SK-N-SH (cell line): Measurements from ENCODE around the gene FRMPD4. TPM values are rescaled to one million over a fixed set of nuclear protein-coding genes. Genes with fewer than 3 reads are reported as not detected.

Experiments
- CTCF ChIA-PET: fragments of 300-600, 350-600 bp; formaldehyde crosslinking; extraction: SDS; loops from one replicate; lab custom pipeline; 2021; lab: Yijun Ruan, JAX
- POLR2A ChIA-PET: fragments of 350-600 bp; sonication (Branson Sonifier 250); formaldehyde crosslinking; extraction: SDS; loops from one replicate; lab custom pipeline; 2020; ENCODE audit warnings: antibody characterized with exemption, inconsistent platforms; lab: Yijun Ruan, JAX
- DNase-seq: peaks from one replicate; pipeline ENCODE4 v3.0.0; 2012
- H2AFZ ChIP-seq: fragments of 200-600 bp; sonication (generic); 2 replicates; pipeline ENCODE4 v1.8.1; 2016; ENCODE audit warnings: antibody characterized with exemption, mild to moderate bottlenecking, low read depth
- H3F3A ChIP-seq: fragments of 200-600 bp; sonication (generic); replicated peaks from 2 replicates; pipeline ENCODE3; 2016; ENCODE audit warnings: antibody characterized with exemption, mild to moderate bottlenecking; ENCODE audit not compliant: insufficient read depth
- H3K27ac ChIP-seq, 2 experiments: fragments of 200-500 bp in 1 of 2; fragments of 200-600 bp in 1 of 2; sonication (Bioruptor generic) in 1 of 2; sonication (generic), shearing (Covaris generic) in 1 of 2; 2 replicates each; pipeline versions ENCODE4 v1.5.1 to v1.6.1; 2014 to 2016; ENCODE audit warnings: low read depth in 2 of 2, inconsistent platforms in 1 of 2, low read length in 1 of 2, mild to moderate bottlenecking in 1 of 2, mixed read lengths in 1 of 2
- H3K27me3 ChIP-seq: fragments of 200-600 bp; sonication (generic), shearing (Covaris generic); 2 replicates; pipeline ENCODE4 v1.6.1; 2016; ENCODE audit warnings: mixed run types; ENCODE audit not compliant: insufficient read depth
- H3K36me3 ChIP-seq, 2 experiments: fragments of 200-500 bp in 1 of 2; fragments of 200-600 bp in 1 of 2; sonication (Bioruptor generic) in 1 of 2; sonication (generic) in 1 of 2; replicated peaks in 1 of 2; 2 replicates each; pipeline versions ENCODE3 to v1.5.1; 2014 to 2016; ENCODE audit warnings: low read length in 1 of 2, mild to moderate bottlenecking in 1 of 2; ENCODE audit not compliant: insufficient read depth in 2 of 2, control insufficient read depth in 1 of 2
- H3K4me1 ChIP-seq, 2 experiments: fragments of 200-500 bp in 1 of 2; fragments of 200-600 bp in 1 of 2; sonication (Bioruptor generic) in 1 of 2; sonication (generic), shearing (Covaris generic) in 1 of 2; 2 replicates each; pipeline versions ENCODE4 v1.5.1 to v1.6.1; 2014 to 2016; ENCODE audit warnings: low read depth in 1 of 2, low read length in 1 of 2, mixed run types in 1 of 2; ENCODE audit not compliant: insufficient read depth in 2 of 2, control insufficient read depth in 1 of 2
- H3K4me2 ChIP-seq: fragments of 200-600 bp; sonication (generic), shearing (Covaris generic); 2 replicates; pipeline ENCODE4 v1.6.1; 2017; ENCODE audit warnings: mixed run types
- H3K4me3 ChIP-seq, 2 experiments: fragments of 200-500 bp in 1 of 2; fragments of 200-600 bp in 1 of 2; sonication (Bioruptor generic) in 1 of 2; sonication (generic), shearing (Covaris generic) in 1 of 2; 2 replicates each; pipeline versions ENCODE4 v1.5.1 to v1.8.1; 2014 to 2016; ENCODE audit warnings: low read depth in 2 of 2, inconsistent platforms in 1 of 2, low read length in 1 of 2, mild to moderate bottlenecking in 1 of 2, mixed read lengths in 1 of 2, moderate library complexity in 1 of 2
- H3K79me2 ChIP-seq: fragments of 200-600 bp; sonication (generic); 2 replicates; pipeline ENCODE4 v1.8.1; 2017; ENCODE audit warnings: mild to moderate bottlenecking; ENCODE audit not compliant: insufficient read depth
- H3K9ac ChIP-seq: fragments of 200-600 bp; sonication (generic); 2 replicates; pipeline ENCODE4 v1.6.1; 2017; ENCODE audit warnings: mixed run types
- H3K9me2 ChIP-seq: fragments of 200-600 bp; sonication (generic); 2 replicates; pipeline ENCODE4 v1.6.1; 2017; ENCODE audit warnings: mixed run types
- H3K9me3 ChIP-seq: fragments of 200-600 bp; sonication (generic); 2 replicates; pipeline ENCODE4 v1.6.1; 2017; ENCODE audit warnings: mixed run types, mild to moderate bottlenecking, moderate library complexity
- H4K20me1 ChIP-seq: fragments of 200-600 bp; sonication (generic); 2 replicates; pipeline ENCODE4 v1.6.1; 2017; ENCODE audit warnings: mild to moderate bottlenecking, mixed run types; ENCODE audit not compliant: insufficient read depth
- CHD2 ChIP-seq: fragments of 150-350 bp; IDR thresholded peaks from 2 replicates; pipeline ENCODE4 v1.6.1; 2018; ENCODE audit warnings: low read length; ENCODE audit not compliant: partially characterized antibody
- EZH2phosphoT487 ChIP-seq: fragments of 200-600 bp; sonication (generic); IDR thresholded peaks from 2 replicates; pipeline ENCODE4 v1.6.1; 2017; ENCODE audit warnings: low read depth, mixed run types, mild to moderate bottlenecking, antibody characterized with exemption, moderate library complexity, borderline replicate concordance
- FOXJ3 ChIP-seq: sonication (generic); formaldehyde crosslinking; IDR thresholded peaks from 2 replicates; pipeline ENCODE4 v1.5.1; 2020; ENCODE audit warnings: mild to moderate bottlenecking, missing genetic modification reagents
- FOXM1 ChIP-seq: IDR thresholded peaks from 2 replicates; pipeline ENCODE4 v1.4.0; 2012; ENCODE audit warnings: low read depth, mild to moderate bottlenecking
- GABPA ChIP-seq: IDR thresholded peaks from 2 replicates; pipeline ENCODE4 v1.4.0; 2012; ENCODE audit warnings: low read depth, mild to moderate bottlenecking
- JUND ChIP-seq: IDR thresholded peaks from 2 replicates; pipeline ENCODE4 v1.4.0; 2012
- NFIC ChIP-seq: IDR thresholded peaks from 2 replicates; pipeline ENCODE4 v1.4.0; 2012; ENCODE audit warnings: borderline replicate concordance
- RAD21 ChIP-seq: IDR thresholded peaks from 2 replicates; pipeline ENCODE4 v1.6.1; 2012; ENCODE audit warnings: mild to moderate bottlenecking, low read length
- RCOR1 ChIP-seq: fragments of 150-350 bp; IDR thresholded peaks from 2 replicates; pipeline ENCODE4 v1.6.1; 2017; ENCODE audit warnings: antibody characterized with exemption, low read length
- SIN3A ChIP-seq: IDR thresholded peaks from 2 replicates; pipeline ENCODE4 v1.6.1; 2012; ENCODE audit warnings: low read depth, mild to moderate bottlenecking, low read length, moderate library complexity, borderline replicate concordance
- TCF12 ChIP-seq: IDR thresholded peaks from 2 replicates; pipeline ENCODE4 v1.4.0; 2012
- YY1 ChIP-seq: IDR thresholded peaks from 2 replicates; pipeline ENCODE4 v1.4.0; 2012; ENCODE audit warnings: low read depth, mild to moderate bottlenecking
- WGBS: methylation state at CpG from one replicate; pipeline ENCODE4 v1.1.6; 2017; ENCODE audit warnings: low lambda C conversion rate; 5-methylcytosine and 5-hydroxymethylcytosine counted together
- polyA plus RNA-seq, 3 experiments: library from polyadenylated mRNA; depleted of rRNA; stranded (reverse); fragments of >200 nt; gene quantifications; 2 replicates each; pipeline ENCODE4 v1.2.3, GENCODE V29; 2012
- TF ChIP-seq, protein P1 (sequence below): IDR thresholded peaks from 2 replicates; pipeline ENCODE4; 2012
- TF ChIP-seq, protein P2 (sequence below): IDR thresholded peaks from 2 replicates; pipeline ENCODE4 v1.4.0; 2012; ENCODE audit warnings: low read depth, borderline replicate concordance
- TF ChIP-seq, protein P3 (sequence below): IDR thresholded peaks from 2 replicates; pipeline ENCODE4 v1.6.1; 2012; ENCODE audit warnings: mild to moderate bottlenecking, low read depth, low read length, moderate library complexity
- TF ChIP-seq, protein P4 (sequence below): fragments of 150-350 bp; IDR thresholded peaks from 2 replicates; pipeline ENCODE4 v1.6.1; 2017; ENCODE audit warnings: antibody characterized with exemption, low read length, low read depth, borderline replicate concordance

Gene FRMPD4
- polyA plus RNA-seq, 1 of the 3 experiments (the other 2 are of a cell fraction) = not detected

DNA sequence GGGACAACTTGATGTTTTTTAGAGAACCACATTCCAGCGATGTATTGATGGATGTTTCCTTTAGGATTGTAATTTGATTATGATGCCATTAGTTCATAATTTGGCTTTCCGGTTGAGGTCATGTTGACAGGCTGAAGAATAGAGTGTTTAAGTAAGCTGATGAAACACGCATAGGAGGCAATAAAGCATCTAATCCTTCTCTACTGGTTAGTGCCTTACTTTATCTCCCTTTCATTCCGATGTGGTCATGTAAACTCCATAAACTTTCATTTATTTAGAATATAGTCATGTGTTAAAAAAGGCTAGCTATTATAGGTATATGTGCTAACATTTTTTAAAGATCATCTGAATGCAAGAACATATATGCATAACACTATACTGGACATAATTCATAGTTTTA, 15.0 kb downstream of the FRMPD4 start:
- Histone ChIP-seq H3K9me2 (no peaks in the 10 kb centered on the region), H4K20me1 (no peaks in the 10 kb centered on the region), H2AFZ (no peak overlapping the region), H3K9ac (no peak overlapping the region), H3K4me3 (no peak overlapping the region), H3K27ac (no peak overlapping the region), H3K79me2 (no peaks in the 10 kb centered on the region), H3K4me1 (no peaks in the 10 kb centered on the region), H3K9me3 (no peaks in the 10 kb centered on the region), H3K4me2 (no peak overlapping the region), H3F3A (no peaks in the 10 kb centered on the region), H3K27me3 (peaks cover 8% of the 10 kb centered on the region; the same call in 1 of the 2 replicates), H3K36me3 (no peaks in the 10 kb centered on the region)
- POLR2A ChIA-PET = no interaction called here
- no peak for DNase-seq
- CTCF ChIA-PET = no interaction called here
- TF ChIP-seq CHD2 = no peak
- no peak for TF ChIP-seq RCOR1
- TF ChIP-seq JUND = no peak
- 20% methylated on average over 4 of the region's 4 CpGs for WGBS

DNA sequence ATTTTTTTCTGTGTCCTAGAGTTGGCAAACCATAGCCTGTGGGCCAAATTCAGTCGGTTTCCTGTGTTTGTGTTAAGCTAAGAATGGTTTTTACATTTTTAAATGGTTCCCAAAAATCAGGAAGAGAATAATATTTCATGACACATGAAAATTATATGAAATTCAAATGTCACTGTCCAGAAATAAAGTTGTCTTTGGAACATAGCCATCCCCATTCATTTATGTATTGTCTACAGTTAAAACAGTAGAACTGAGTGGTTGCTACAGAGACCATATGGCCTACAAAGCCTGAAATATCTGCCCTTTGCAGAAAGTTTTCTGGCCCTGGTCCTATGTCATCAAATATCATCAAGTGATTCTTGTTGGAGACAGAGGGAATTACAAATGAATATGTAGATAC, 15.5 kb downstream of the FRMPD4 start:
- WGBS = 0% methylated on average over 1 of the region's 1 CpG
- no peak for DNase-seq
- Histone ChIP-seq H3K4me3 (no peak overlapping the region), H3K36me3 (no peaks in the 10 kb centered on the region), H3F3A (no peaks in the 10 kb centered on the region), H3K9me3 (no peaks in the 10 kb centered on the region), H3K27ac (no peak overlapping the region), H3K27me3 (peaks cover 8% of the 10 kb centered on the region; the same call in 1 of the 2 replicates), H3K79me2 (no peaks in the 10 kb centered on the region), H3K9me2 (no peaks in the 10 kb centered on the region), H3K9ac (no peak overlapping the region), H3K4me2 (no peak overlapping the region), H3K4me1 (no peaks in the 10 kb centered on the region), H2AFZ (no peak overlapping the region), H4K20me1 (no peaks in the 10 kb centered on the region)
- no peak for TF ChIP-seq SIN3A
- TF ChIP-seq NFIC = no peak
- TF ChIP-seq, protein P1, sequence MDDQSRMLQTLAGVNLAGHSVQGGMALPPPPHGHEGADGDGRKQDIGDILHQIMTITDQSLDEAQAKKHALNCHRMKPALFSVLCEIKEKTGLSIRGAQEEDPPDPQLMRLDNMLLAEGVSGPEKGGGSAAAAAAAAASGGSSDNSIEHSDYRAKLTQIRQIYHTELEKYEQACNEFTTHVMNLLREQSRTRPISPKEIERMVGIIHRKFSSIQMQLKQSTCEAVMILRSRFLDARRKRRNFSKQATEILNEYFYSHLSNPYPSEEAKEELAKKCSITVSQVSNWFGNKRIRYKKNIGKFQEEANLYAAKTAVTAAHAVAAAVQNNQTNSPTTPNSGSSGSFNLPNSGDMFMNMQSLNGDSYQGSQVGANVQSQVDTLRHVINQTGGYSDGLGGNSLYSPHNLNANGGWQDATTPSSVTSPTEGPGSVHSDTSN = no peak
- TF ChIP-seq FOXM1 = no peak
- POLR2A ChIA-PET = no interaction called here
- CTCF ChIA-PET = no interaction called here

DNA sequence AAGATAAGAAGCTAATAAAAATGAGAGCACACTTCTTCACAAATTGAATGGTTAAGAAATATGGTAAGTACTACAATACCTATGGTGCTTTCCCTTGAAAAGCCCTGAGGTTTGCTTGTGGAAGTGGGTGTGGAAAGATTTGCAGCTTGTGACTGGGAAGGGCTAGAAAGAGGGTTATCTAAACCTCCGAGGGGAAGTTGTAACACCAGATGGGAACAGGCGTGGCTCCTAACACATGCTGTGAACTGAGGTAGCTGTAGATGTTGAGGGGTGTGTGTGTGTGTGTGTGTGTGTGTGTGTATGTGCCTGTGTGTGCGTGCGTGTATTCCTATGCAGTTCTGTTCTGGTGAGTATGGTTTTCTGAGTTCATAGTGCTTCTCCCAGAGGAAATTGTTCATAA, 21.5 kb downstream of the FRMPD4 start:
- Histone ChIP-seq H3K9me3 (no peaks in the 10 kb centered on the region), H3K27me3 (0 out of 2 replicates have a peak, but pooled peaks cover 4% of the 10 kb centered on the region), H3K4me3 (no peak overlapping the region), H3K4me2 (no peak overlapping the region)
- ChIA-PET POLR2A (no interaction called here), CTCF (no interaction called here)
- no peak for DNase-seq
- TF ChIP-seq FOXJ3 (no peak), GABPA (no peak), TCF12 (no peak), RCOR1 (no peak), EZH2phosphoT487 (no peak), YY1 (no peak), RAD21 (no peak)
- TF ChIP-seq, protein P2, sequence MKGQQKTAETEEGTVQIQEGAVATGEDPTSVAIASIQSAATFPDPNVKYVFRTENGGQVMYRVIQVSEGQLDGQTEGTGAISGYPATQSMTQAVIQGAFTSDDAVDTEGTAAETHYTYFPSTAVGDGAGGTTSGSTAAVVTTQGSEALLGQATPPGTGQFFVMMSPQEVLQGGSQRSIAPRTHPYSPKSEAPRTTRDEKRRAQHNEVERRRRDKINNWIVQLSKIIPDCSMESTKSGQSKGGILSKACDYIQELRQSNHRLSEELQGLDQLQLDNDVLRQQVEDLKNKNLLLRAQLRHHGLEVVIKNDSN = no peak
- TF ChIP-seq, protein P3, sequence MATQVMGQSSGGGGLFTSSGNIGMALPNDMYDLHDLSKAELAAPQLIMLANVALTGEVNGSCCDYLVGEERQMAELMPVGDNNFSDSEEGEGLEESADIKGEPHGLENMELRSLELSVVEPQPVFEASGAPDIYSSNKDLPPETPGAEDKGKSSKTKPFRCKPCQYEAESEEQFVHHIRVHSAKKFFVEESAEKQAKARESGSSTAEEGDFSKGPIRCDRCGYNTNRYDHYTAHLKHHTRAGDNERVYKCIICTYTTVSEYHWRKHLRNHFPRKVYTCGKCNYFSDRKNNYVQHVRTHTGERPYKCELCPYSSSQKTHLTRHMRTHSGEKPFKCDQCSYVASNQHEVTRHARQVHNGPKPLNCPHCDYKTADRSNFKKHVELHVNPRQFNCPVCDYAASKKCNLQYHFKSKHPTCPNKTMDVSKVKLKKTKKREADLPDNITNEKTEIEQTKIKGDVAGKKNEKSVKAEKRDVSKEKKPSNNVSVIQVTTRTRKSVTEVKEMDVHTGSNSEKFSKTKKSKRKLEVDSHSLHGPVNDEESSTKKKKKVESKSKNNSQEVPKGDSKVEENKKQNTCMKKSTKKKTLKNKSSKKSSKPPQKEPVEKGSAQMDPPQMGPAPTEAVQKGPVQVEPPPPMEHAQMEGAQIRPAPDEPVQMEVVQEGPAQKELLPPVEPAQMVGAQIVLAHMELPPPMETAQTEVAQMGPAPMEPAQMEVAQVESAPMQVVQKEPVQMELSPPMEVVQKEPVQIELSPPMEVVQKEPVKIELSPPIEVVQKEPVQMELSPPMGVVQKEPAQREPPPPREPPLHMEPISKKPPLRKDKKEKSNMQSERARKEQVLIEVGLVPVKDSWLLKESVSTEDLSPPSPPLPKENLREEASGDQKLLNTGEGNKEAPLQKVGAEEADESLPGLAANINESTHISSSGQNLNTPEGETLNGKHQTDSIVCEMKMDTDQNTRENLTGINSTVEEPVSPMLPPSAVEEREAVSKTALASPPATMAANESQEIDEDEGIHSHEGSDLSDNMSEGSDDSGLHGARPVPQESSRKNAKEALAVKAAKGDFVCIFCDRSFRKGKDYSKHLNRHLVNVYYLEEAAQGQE = no peak
- TF ChIP-seq, protein P1 = no peak
- TF ChIP-seq, protein P4, sequence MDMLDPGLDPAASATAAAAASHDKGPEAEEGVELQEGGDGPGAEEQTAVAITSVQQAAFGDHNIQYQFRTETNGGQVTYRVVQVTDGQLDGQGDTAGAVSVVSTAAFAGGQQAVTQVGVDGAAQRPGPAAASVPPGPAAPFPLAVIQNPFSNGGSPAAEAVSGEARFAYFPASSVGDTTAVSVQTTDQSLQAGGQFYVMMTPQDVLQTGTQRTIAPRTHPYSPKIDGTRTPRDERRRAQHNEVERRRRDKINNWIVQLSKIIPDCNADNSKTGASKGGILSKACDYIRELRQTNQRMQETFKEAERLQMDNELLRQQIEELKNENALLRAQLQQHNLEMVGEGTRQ = no peak
- TF ChIP-seq, all 33 proteins: peak for 0
- no peak overlapping the region for H2AFZ ChIP-seq
- H3K9me2 ChIP-seq = no peaks in the 10 kb centered on the region
- H3K9ac ChIP-seq = no peak overlapping the region
- H3K79me2 ChIP-seq = no peaks in the 10 kb centered on the region
- no peaks in the 10 kb centered on the region for H3F3A ChIP-seq
- WGBS = 5% methylated on average over 4 of the region's 4 CpGs
- H3K36me3 ChIP-seq = no peaks in the 10 kb centered on the region
- H3K27ac ChIP-seq = no peak overlapping the region
- H3K4me1 ChIP-seq = no peaks in the 10 kb centered on the region
- no peaks in the 10 kb centered on the region for H4K20me1 ChIP-seq
